ENCODE data around the gene NAV3.

NAV3 gene

DNA sequence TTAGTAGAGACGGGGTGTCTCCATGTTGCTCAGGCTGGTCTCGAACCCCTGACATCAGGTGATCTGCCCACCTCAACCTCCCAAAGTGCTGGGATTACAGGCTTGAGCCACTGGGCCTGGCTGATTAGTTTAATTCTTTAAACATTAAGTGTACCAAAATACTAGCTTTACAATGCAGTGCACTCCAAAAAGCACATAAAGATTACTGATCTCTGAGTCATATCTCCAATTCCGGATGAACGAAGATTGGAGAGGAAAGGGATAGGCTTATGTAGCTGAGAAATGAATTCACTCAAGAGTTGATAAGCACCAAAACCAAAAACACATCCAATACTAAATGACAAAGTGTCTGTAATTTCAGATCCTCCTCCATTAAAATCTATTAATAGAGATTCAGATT is 15.1 kb downstream of the NAV3 start:
- DNase-seq: no peak

DNA sequence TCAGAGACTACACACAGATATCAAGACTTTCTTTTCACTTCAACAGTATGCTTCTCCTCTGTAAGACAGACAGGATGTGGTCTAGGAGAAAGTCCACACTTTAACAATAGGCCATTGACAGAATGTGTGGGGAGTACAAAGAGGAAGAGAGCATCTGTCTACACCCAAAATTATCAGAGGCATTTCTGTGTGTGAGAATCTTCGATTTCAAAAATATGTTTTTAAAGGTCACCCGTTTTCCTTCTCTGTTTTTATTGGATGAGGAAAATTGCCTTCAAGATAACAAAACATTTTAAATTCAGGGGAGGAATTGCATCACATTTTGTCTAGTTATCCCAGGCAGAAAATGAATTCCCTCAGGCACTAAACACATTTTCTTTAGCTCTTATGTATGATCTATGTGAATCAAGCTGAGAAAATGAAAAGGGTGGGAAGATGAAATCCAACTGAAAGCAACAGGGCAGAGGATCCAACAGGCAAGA is 16.4 kb downstream of the NAV3 start:
- DNase-seq: no peak

- DNase-seq: no peak
Measured at GRCh38 chr12:77847680-77848431, 17.2 kb downstream of the NAV3 start.

GRCh38 chr12:77850129-77850528 is 19.4 kb downstream of the NAV3 start:
- DNase-seq: no peak

DNA sequence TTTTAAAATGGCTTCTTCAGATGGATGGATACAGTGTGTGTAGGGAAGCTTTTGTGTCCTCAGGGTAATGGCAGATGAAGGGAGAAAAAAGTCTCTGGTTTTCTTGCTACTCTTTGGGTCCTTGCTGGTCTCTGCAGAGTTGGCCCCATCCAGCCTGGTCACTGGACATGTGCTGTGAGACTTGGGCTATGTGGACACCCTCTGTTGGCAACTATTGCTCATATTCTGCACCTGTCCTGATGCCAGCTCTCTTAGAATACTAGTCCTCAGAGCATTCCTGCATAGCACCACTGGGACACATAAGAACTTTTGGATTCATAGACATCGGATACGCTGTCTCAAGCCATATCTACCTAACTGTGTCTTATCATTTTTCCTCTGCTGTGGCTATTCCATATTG is 20.0 kb downstream of the NAV3 start:
- no peak for DNase-seq

GRCh38 chr12:77855548-77855947 is 24.9 kb downstream of the NAV3 start:
- peak; percentile 21 for DNase-seq

GRCh38 chr12:77861317-77861716 is 30.6 kb downstream of the NAV3 start:
- DNase-seq: no peak

DNA sequence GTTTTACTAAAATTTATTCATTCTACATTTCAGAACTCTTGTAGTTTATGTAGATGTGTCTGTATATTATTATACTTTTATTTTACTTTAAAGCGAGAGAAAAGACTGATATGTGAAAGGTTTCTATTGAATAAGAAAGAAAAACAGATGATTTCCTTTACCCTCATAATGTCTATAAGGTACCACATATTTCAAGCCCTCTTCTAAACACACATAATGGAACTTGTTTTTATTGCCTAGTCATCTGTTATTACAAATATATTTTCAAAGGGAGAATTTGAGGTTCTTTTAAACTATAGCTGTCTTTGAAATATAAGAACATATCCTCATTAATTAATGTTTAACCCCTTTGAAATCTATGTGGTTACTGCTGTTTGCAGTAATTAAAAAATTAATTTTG is 34.5 kb downstream of the NAV3 start:
- no peak for DNase-seq

GRCh38 chr12:77878901-77879300 is 48.2 kb downstream of the NAV3 start:
- no peak for DNase-seq

DNA sequence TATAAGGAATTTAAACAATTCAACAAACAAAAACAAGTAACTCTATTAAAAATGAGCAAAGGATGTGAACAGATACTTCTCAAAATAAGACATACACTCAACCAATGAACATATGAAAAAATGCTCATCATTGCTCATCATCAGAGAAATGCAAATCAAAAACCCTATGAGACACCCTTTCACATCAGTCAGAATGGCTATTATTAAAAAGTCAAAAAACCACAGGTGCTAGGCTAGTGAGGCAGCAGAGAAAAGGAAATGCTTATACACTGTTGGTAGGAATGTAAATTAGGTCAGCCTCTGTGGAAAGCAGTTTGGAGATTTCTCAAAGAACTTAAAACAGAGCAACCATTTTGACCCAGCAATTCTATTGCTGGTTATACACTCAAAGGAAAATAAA is 52.0 kb downstream of the NAV3 start:
- no peak for DNase-seq

DNA sequence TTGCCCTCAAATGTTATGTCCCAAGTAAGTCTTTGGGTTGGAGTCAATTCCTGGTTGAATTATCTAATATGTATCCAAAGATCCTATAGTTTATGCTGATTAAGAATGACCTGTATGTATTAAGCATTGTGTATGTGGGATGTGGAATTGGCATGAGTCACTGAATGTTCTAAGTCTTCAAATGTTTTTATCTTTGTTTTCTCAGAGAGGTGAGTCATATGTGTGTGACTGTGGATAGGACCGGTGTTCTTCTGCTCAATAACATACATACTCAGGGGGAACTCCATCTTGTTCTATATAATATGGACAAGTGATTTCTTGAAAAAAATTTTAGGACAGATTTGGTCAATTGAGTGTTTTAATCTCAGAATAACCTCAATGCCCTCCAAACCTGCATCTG is 57.9 kb downstream of the NAV3 start:
- no peak for DNase-seq

DNA sequence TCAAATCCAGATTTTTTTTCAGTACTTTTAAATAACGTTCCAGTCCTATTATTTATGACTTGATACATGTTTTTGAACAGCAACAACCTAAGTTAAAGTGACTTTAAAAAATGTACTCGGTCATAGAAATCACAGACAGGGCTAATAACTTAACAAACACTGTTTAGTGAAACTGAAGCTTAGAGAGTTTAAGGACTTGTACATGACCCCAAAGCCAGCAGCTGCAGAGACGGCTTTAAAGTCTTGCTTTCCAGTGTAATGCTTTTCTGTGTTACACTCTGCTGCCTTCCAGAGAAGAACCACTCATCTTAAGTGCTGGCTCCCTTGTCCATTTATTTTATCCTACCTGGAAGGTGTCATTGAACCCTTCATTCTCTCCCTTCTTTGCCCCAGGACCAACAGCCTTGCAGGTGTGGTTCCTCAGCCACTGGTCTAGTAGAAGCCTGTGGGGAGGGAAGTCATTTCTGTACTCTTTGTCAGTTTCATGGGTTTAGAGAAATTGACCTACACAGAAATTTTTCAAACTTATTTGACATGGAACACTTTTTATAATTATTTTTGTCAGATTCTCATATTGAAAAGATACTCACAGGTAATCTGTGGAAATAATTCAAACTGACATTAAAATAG is 60.9 kb downstream of the NAV3 start:
- no peak for DNase-seq

GRCh38 chr12:77893918-77894317 is 63.2 kb downstream of the NAV3 start:
- DNase-seq: no peak

- DNase-seq: no peak
Measured at GRCh38 chr12:77894556-77894955, 63.9 kb downstream of the NAV3 start.

DNA sequence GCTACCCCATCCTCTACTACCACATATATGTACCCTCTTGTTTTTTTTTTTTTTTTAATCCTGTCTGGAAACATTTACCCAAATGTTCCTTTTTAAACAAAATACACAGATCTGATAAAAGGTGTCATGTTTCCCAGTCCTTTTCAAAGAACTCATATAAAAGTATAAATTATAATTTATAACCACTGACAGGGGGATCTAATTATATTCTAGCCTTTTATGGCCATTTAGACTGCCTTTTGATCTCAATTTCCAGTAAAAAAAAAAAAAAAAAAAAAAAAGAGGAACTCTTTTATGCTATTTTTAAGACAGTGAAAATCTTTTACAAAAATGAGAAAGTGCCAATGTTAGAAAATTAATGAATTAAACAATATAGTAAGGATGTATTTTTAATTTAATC is 65.0 kb downstream of the NAV3 start:
- DNase-seq: no peak

DNA sequence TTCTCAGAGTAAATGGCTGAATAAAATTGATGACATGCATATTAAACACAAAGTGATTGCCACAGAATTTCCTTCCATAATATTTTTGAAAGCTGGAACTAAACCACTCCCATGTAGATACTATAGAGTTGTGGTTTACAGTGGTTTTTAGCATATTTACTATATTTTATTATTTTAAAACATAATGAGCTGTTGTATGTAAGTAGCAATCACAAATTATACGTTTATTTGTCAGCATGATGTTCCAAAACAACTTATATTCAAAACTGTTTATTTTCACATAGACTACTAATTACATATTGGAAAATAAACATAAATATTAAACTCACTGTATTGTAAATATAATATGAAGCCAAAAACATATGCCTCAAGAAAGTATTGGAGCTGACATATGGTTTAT is 77.2 kb downstream of the NAV3 start:
- DNase-seq: no peak

DNA sequence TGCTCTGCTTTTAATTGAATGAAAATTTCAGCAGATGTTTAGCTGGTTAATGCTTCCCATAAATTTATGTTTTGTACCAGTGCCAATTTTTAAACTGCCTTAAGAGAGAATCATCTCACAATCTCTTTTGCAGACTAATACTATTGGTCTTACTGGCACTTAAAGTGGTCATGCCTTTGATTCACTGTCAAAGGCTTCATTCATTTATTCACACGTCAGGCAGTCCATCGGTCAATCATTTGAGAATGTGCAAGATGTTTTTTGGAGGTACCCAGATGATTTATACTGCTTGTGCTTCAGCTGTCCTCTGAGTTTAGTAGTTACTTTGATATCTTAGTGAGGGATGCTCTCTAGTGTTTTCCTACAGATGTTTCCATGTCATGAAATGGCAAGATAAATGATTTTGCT is 83.4 kb downstream of the NAV3 start:
- DNase-seq: no peak

- DNase-seq: no peak
Measured at GRCh38 chr12:77915071-77915600, 84.4 kb downstream of the NAV3 start.

DNA sequence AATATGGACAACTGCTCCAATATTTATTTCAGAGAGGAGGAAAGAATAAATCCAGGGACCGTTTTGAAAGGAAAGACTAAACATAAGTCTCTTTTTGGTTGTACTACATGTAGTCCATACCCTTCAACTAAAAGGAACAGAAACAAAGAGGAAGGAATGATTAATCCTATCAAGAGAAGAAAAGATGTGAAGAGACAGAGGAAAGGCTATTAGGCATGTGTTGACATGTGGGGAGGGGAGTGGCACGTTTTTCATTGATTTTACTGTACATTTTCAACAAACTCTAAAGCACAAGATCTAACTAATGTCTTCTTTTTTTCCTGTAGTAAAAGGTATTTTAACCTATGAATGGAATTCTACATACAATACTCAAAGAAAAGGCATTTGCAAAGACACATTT is 85.6 kb downstream of the NAV3 start:
- no peak for DNase-seq

GRCh38 chr12:77918046-77918445 is 87.4 kb downstream of the NAV3 start:
- DNase-seq: no peak

DNA sequence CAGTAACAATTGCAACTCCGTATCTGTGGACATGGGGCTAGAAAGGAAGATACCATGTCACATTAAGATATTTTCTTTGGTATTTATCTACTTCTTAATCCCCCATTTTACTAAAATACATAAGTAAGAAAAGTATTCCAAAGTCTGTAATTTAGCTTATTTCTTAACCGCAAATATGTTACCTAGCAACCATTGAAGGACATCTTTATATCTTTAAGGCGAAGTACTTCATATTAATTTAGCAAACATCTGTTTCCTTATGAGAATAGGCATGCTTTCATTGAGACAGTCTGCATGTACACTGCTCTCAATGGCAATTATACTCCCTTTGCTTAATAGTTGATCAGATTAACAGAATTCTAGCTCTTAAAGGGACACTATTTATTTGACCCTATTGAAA is 88.8 kb downstream of the NAV3 start:
- no peak for DNase-seq

DNA sequence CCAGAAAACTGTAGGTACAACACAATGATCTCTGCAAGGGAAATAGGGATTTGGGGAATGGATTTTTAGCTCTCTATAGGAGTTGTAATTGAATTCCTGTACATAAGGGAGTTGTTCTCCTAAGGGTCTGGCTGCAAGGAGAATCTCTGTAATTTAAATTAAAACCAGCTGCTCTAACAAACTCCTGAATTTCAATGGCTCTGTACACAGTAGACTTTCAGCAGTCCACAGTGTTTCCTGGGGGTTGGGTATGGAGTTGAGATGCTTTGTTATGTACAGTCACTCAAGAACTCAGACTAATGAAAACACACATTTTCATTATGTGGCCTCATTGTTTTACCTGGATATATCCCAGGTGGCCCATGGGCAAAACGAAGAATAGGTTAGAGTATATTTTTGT is 93.2 kb downstream of the NAV3 start:
- no peak for DNase-seq

- no peak for DNase-seq
Measured at GRCh38 chr12:77924703-77925102, 94.0 kb downstream of the NAV3 start.

DNA sequence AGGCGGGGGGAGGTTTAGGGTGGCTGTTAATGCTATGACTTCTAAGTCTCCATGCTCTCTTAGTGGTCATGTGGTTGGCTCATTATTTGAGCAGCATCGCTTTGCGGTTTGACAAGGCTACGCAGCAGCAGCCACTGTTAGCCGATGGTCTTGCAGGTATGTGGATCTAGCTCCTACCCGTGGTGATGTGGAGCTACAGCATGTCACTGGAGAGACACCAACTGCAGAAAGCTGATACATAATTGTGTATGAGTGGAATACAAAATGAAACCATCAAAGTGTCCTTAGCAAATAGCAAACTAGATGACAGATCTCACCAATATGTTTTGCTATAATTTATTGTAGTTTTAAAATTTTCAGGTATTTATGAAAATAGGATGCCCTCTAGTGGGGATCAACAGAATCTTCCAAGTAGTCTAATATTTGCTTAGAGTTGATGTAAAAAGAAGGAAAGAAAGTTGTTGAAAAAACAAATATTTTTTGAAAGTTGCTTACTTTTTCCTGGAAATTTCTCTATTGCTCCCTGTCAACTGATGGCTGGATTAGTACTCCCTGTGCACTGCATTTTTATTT is 94.9 kb downstream of the NAV3 start:
- peak; percentile 88 for DNase-seq
